ENCODE measurements around the gene SEMA3F. TPM values are rescaled to one million over a fixed set of nuclear protein-coding genes. Genes with fewer than 3 reads are reported as not detected.
A peak's percentile ranks its signal among the peaks of the same experiment; 100 is the strongest.

The SEMA3F gene
- total RNA-seq, 1 donor, result 3.5 TPM

DNA sequence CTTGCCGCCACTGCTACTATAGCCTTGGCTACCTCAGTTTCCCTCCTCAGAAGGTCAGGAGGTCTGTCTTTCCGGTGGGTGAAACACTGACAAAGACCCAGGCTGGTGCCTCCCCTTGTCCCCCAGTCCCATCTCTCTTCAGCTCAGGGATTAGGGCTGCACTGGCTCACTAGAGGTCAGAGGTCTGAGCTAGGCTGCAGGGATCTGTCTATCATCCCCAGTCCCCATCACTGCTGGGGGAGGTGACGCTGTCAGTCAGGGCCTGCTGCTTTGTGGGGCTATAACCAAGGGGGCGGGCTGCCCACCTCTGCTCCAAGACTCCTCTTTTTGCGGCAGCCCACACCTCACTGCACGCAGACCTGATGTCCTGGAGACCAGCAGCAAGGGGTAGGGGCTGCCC is 13.7 kb downstream of the SEMA3F start:
- no peak overlapping the region for H3K4me3 ChIP-seq (ENCODE audit: low read depth, low read length)
- no peak for DNase-seq (ENCODE audit: low read depth)
- TF ChIP-seq, protein P1, sequence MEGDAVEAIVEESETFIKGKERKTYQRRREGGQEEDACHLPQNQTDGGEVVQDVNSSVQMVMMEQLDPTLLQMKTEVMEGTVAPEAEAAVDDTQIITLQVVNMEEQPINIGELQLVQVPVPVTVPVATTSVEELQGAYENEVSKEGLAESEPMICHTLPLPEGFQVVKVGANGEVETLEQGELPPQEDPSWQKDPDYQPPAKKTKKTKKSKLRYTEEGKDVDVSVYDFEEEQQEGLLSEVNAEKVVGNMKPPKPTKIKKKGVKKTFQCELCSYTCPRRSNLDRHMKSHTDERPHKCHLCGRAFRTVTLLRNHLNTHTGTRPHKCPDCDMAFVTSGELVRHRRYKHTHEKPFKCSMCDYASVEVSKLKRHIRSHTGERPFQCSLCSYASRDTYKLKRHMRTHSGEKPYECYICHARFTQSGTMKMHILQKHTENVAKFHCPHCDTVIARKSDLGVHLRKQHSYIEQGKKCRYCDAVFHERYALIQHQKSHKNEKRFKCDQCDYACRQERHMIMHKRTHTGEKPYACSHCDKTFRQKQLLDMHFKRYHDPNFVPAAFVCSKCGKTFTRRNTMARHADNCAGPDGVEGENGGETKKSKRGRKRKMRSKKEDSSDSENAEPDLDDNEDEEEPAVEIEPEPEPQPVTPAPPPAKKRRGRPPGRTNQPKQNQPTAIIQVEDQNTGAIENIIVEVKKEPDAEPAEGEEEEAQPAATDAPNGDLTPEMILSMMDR (IDR thresholded peaks at IDR 0.05; ENCODE audit: insufficient read depth, low read length), result no peak

DNA sequence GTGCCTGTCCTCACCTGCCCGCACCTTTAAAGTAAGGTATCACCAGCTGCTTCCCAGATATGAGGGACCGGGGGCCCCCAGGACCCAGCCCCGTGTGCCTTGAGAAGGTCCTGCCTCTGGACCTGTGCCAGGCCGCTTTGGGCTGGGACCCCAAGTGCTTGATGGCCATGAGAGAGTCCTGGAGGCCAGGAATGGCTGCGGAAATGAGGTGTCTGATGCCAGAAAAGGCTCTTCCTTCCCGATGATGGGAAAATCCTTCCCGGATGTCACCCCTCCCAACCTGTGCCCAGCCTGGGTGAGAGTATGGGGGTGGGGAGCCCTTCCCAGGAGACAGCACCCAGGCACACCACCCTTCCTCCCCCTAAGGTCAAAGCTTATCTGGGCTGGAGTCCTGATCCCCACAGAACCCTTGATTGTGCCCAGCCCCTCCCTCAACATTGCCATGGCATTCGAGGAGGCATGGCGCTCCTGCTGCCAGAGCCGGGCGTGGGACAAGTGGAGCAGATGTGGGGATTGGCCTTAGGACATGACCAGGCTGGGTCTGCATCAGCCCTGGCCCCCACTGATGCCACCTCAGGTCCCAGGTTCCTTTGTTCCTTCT is 14.2 kb downstream of the SEMA3F start:
- TF ChIP-seq, protein P1 (IDR thresholded peaks at IDR 0.05; ENCODE audit: insufficient read depth, low read length), result no peak
- DNase-seq (ENCODE audit: low read depth), result no peak
- H3K4me3 ChIP-seq (ENCODE audit: low read depth, low read length), result no peak overlapping the region

DNA sequence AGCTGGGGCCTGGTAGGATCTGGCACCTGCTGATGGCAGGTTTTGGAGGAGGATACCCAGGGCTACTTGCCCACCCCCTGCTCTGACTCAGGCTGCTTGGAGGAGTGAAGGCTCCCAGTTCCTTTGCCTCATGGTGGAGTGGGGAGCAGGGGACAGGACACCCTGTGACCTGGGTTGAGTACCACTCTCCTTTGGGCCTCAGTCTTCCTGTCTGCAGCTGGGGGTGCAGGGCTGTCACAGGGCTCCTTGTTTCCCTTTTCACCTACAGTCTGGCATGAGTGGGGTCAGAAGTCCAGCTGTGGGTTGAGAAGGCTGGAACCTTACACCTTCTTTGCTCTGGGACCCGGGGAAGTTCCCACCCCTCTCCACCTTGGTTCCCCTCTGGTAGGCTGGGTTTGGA is 14.7 kb downstream of the SEMA3F start:
- TF ChIP-seq, protein P1 (IDR thresholded peaks at IDR 0.05; ENCODE audit: insufficient read depth, low read length), result no peak
- DNase-seq (ENCODE audit: low read depth), result no peak
- no peak overlapping the region for H3K4me3 ChIP-seq (ENCODE audit: low read depth, low read length)

DNA sequence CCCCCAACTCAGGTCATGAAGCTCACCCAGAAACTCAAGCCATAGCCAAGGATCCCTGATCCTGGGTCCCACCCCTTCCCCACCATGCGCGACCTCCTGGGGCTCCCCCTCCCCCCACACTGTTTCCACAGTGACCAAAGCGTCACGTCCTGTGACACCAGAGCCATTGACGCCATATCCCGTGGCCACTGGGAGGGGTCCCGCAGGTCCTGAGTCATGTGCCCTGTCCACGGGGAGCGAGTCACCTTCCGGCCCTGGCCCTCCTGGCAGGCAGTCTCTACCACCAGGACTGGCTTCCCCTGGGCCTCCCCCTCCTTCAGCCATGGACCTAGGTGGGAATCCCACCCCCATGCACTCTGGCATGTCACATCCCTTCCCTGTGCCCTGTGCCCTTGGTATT is 15.6 kb downstream of the SEMA3F start:
- no peak overlapping the region for H3K4me3 ChIP-seq (ENCODE audit: low read depth, low read length)
- peak; percentile 78 for DNase-seq (ENCODE audit: low read depth)
- TF ChIP-seq, protein P1 (IDR thresholded peaks at IDR 0.05; ENCODE audit: insufficient read depth, low read length), result no peak

DNA sequence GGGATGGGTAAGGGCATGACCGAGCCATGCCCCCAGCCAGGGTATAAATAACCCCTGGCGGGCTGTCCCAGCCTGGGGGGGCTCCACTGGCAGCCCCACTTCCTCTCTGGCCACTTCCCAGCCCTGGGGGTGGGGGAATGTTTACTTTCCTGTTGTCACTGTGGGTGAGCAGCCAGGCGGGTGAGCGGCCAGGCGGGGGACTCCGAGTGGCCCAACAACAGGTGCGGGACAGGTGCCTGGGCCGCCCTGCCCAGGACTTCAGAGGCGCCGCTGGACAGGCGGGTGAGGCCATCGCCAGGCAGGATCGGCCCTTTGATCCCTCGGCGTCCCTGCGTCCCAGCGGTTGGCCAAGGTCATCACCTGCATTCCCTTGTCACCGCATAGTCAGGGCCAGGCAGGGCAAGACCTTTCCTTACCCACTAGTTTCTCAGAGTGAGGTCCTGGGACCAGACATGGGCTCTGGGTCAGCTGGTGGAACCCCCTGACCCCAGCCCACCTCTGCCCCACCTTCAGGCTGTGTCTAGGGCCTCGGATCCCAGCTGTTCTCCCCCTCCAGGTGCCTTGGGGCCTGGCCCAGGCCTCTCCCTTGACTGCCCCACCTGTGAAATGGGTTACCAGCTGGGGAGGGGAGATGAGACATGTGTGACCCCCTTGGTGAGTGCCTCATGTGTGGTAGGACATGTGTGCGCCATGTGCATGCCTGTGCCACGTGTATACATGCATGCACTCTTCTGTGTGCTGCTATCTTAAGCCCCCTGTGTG is 16.6 kb downstream of the SEMA3F start:
- DNase-seq (ENCODE audit: low read depth), result no peak
- H3K4me3 ChIP-seq (ENCODE audit: low read depth, low read length), result no peak overlapping the region
- TF ChIP-seq, protein P1 (IDR thresholded peaks at IDR 0.05; ENCODE audit: insufficient read depth, low read length), result no peak

DNA sequence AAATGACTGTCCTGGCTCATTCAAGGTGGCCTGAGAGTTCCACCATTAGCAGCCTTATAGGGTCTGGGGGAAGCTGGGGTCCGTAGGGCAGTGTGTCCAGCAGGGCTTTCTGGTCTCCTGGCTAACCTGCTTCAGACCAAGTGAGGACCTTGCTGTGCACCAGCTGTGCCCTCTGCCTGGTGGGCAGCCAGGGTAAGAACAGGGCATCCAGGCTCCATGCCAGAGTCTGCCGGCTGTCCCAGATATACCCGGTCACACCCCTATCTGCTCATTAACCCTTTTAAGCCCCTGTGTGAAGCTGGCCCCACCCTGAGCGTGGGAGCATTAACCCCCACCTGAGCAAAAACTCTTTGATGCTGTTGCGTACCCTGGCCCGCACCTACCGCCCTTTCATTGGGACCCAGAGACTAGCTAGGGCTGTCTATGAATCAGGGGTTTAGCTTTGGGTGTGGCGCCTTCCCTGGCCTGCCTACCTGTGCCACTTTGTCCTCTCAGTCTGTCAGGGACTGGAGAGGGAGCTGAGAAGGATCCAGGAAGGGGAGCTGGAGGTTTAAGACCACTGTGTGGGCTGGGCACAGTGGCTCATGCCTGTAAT is 17.6 kb downstream of the SEMA3F start:
- TF ChIP-seq, protein P1 (IDR thresholded peaks at IDR 0.05; ENCODE audit: insufficient read depth, low read length), result no peak
- no peak for DNase-seq (ENCODE audit: low read depth)
- H3K4me3 ChIP-seq (ENCODE audit: low read depth, low read length), result no peak overlapping the region
